Choroid plexus epithelial cell (primary cell): Measurements from ENCODE around the gene SLC37A1.

Experiments
- DNase-seq: peaks from one replicate; pipeline ENCODE4 v3.0.0-alpha.2; 2010; ENCODE audit warnings: low read depth
- H3K4me3 ChIP-seq: 2 replicates; pipeline ENCODE4 v1.5.1; 2011; ENCODE audit warnings: low read depth, mild to moderate bottlenecking, control low read depth, low read length, moderate library complexity
- TF ChIP-seq, protein P1 (sequence below): conservative IDR thresholded peaks from 2 replicates; pipeline ENCODE4 v1.5.1; 2011; ENCODE audit warnings: low read depth, mild to moderate bottlenecking, control low read depth, inconsistent platforms, low read length, moderate library complexity

Gene SLC37A1

DNA sequence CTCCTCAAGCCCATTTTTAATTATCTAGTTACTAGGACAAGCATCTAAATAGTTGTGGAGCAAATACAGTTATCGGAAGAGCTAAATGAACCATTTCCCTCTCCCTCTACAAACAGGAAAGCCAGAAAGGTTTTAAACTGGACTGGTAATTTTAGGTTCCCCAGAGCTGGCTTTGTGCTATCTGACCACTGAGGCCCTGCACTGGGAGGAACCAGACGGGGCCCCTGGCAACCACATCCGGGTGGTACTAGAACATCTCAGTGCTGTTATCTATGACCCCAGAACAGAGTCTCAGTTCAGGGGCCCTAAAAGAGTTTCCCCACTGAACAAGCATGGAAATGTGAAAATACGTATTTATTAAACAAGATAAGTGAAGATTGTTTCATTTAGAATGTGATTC lies 9.9 kb upstream of the SLC37A1 start:
- no peak for DNase-seq
- TF ChIP-seq, protein P1, sequence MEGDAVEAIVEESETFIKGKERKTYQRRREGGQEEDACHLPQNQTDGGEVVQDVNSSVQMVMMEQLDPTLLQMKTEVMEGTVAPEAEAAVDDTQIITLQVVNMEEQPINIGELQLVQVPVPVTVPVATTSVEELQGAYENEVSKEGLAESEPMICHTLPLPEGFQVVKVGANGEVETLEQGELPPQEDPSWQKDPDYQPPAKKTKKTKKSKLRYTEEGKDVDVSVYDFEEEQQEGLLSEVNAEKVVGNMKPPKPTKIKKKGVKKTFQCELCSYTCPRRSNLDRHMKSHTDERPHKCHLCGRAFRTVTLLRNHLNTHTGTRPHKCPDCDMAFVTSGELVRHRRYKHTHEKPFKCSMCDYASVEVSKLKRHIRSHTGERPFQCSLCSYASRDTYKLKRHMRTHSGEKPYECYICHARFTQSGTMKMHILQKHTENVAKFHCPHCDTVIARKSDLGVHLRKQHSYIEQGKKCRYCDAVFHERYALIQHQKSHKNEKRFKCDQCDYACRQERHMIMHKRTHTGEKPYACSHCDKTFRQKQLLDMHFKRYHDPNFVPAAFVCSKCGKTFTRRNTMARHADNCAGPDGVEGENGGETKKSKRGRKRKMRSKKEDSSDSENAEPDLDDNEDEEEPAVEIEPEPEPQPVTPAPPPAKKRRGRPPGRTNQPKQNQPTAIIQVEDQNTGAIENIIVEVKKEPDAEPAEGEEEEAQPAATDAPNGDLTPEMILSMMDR: no peak
- no peak overlapping the region for H3K4me3 ChIP-seq

GRCh38 chr21:42505090-42505726 lies 8.4 kb upstream of the SLC37A1 start:
- DNase-seq: no peak
- H3K4me3 ChIP-seq: no peak overlapping the region
- TF ChIP-seq, protein P1: no peak

DNA sequence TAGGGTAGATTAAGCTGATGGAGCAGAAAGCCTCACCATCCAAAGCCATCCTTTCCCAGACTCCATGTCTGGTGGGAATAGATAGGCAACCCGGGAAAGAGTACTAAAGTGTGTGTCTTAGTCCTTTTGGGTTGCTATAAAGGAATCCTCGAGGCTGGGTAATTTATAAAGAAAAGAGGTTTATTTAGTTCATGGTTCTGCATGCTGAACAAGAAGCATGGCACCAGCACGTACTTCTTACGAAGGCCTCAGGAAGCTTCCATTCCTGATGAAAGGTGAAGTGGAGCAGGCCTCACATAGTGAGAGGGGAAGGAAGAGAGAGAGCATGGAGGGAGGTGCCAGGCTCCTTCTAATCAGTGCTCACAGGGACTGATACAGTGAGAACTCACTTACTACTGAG lies 6.2 kb upstream of the SLC37A1 start:
- no peak for DNase-seq
- TF ChIP-seq, protein P1: no peak
- H3K4me3 ChIP-seq: no peak overlapping the region

DNA sequence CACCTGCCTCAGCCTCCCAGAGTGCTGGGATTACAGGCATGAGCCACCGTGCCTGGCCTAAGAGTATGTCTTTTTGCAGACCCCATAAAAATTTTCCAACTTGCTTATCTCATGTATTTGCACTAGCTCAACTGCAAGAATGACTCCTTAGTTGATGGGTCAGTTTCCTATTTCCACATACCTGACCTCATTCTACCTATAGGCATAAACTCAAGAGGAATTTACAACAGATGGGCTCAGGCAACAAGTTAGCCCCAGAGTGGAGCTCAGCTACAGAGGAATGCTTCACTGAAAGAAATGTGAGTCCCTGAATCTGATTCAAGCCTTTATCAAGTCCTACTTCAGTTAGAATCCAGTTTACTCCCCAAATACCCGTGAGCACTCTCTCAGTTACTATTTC lies 5.3 kb upstream of the SLC37A1 start:
- no peak overlapping the region for H3K4me3 ChIP-seq
- no peak for DNase-seq
- TF ChIP-seq, protein P1: no peak

- no peak overlapping the region for H3K4me3 ChIP-seq
- TF ChIP-seq, protein P1: no peak
- DNase-seq: no peak
Observed at GRCh38 chr21:42509244-42509643, 4.4 kb upstream of the SLC37A1 start.

- no peak overlapping the region for H3K4me3 ChIP-seq
- TF ChIP-seq, protein P1: no peak
- no peak for DNase-seq
Observed at GRCh38 chr21:42512346-42513034, 1.2 kb upstream of the SLC37A1 start.
